Measurements from ENCODE around the gene GUCY1A2. TPM values are rescaled to one million over a fixed set of nuclear protein-coding genes. Genes with fewer than 3 reads are reported as not detected.

GUCY1A2 gene
- 0.02 to 0.03 TPM (median 0.02 TPM) in 4 of 5 replicates, not detected in the other for total RNA-seq (2022; extraction: Qiagen RNA extraction; ENCODE audit: low read depth)

DNA sequence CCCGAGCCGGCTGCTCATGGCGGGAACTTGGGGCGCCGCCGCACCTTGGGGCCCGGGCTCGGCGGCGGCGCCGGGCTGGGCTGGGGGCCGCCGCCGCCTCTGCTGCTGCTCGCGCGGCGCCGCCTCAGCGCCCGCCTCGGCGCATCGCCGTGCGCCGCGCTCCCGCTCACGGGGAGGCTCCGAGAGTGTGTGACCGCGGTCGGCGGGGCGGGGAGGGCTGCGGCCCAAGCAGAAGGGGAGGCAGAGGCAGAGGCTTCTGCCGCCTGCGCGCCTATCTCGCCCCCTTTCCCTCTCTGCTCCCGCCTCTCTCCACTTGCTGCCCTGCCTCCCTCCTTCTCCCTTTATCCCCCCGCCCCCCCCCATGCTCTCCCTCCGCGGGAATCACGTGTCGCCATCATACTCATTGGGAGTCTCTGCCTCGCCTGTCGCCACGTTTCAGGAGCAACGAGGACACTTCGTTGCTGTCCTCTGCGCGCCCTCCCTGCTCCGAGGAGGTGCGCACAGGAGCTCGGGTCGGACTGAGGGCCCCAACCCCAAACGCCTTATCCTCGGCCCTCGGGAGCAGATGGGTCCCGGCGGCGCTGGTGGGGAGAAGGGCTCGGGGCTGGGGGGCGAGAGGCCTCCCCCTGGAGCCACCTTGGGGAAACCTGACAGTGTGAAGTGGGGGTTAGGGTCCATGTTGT is at the start of gene GUCY1A2:
Gene GUCY1A2 (minus strand): TSS at position 258 of the 683 bp plus-strand sequence. CDS start 421 bp downstream, outside the sequence.

Data from A549 treated with GW870086 at 1 μM for 4 hours (cell line).